Kidney epithelial cell (primary cell): Measurements from ENCODE around the gene PRR13. TPM values are rescaled to one million over a fixed set of nuclear protein-coding genes. Genes with fewer than 3 reads are reported as not detected.

Source experiments
- DNase-seq: peaks from one replicate; pipeline ENCODE4 v3.0.0-alpha.2; 2010; ENCODE audit warnings: low read depth
- H3K27me3 ChIP-seq: 2 replicates; pipeline ENCODE4 v1.6.0; 2011; ENCODE audit warnings: low read length; ENCODE audit not compliant: control insufficient read depth, insufficient read depth
- H3K36me3 ChIP-seq: 2 replicates; pipeline ENCODE4 v1.5.1; 2011; ENCODE audit warnings: low read length; ENCODE audit not compliant: control insufficient read depth, insufficient read depth
- H3K4me3 ChIP-seq: 2 replicates; pipeline ENCODE4 v1.5.1; 2011; ENCODE audit warnings: low read depth, mild to moderate bottlenecking, control low read depth, low read length
- total RNA-seq: library from RNA; depleted of rRNA; stranded (reverse); fragments of >200 nt; gene quantifications from 2 replicates; pipeline ENCODE4 v1.2.3, GENCODE V29; 2015
- TF ChIP-seq, protein P1 (sequence below): IDR thresholded peaks from 2 replicates; pipeline ENCODE4 v1.5.1; 2011; ENCODE audit warnings: mild to moderate bottlenecking, moderate library complexity, low read length, control low read depth, inconsistent platforms; ENCODE audit not compliant: insufficient read depth, poor library complexity, severe bottlenecking

The PRR13 gene
- total RNA-seq, 1 donor from 2014 or later = 91.4 TPM

DNA sequence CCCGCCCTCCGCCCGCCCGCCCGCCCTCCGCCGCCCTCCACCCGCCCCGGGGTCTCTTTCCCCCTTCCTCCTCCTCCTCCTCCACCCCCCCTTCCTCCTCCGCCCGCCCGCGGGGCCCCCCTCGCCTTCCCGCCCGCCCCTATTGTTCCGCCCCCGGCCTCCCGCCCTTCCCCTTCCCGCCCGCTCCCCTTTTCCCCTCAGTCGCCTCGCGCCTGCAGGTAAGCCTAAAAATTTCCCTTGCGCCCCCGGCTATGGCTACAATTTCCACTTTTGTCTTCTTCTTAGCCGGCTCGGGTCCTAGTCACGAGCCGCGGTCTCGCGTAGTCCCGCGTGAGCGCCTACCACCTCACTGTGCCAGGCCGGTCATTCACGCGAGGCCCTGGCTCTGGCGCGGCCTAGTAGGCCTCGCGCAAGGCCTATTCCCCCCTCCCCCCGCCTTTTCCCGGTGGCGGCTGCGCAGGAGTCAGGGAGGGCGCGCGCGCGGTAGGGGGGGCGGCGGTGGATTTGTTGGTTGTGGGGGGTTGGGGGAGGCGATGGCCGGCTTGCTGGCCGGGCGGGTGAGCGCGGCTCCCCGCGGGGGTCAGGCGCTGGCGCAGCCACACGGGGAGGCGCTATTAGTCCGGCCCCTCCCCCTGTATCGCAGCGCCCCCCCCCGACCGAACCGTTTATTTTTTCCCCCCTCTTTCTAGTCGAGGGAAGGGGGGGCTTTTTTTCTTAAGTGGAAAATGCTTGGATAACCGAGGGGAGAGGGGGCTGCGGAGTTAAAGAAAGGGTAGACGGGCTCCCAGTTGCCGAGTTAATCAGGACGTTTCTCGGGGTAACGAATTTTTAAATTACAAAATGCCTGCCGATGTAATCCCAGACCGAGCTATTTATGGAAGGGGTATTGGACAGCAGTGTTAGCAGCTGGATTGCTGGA is 10.9 kb downstream of the PRR13 start:
- Histone ChIP-seq H3K27me3 (no peaks in the 10 kb centered on the region), H3K36me3 (peaks cover 3% of the 10 kb centered on the region), H3K4me3 (peak overlapping the region; percentile 68)
- peak; percentile 41 for DNase-seq
- TF ChIP-seq, protein P1, sequence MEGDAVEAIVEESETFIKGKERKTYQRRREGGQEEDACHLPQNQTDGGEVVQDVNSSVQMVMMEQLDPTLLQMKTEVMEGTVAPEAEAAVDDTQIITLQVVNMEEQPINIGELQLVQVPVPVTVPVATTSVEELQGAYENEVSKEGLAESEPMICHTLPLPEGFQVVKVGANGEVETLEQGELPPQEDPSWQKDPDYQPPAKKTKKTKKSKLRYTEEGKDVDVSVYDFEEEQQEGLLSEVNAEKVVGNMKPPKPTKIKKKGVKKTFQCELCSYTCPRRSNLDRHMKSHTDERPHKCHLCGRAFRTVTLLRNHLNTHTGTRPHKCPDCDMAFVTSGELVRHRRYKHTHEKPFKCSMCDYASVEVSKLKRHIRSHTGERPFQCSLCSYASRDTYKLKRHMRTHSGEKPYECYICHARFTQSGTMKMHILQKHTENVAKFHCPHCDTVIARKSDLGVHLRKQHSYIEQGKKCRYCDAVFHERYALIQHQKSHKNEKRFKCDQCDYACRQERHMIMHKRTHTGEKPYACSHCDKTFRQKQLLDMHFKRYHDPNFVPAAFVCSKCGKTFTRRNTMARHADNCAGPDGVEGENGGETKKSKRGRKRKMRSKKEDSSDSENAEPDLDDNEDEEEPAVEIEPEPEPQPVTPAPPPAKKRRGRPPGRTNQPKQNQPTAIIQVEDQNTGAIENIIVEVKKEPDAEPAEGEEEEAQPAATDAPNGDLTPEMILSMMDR = peak; percentile 50

DNA sequence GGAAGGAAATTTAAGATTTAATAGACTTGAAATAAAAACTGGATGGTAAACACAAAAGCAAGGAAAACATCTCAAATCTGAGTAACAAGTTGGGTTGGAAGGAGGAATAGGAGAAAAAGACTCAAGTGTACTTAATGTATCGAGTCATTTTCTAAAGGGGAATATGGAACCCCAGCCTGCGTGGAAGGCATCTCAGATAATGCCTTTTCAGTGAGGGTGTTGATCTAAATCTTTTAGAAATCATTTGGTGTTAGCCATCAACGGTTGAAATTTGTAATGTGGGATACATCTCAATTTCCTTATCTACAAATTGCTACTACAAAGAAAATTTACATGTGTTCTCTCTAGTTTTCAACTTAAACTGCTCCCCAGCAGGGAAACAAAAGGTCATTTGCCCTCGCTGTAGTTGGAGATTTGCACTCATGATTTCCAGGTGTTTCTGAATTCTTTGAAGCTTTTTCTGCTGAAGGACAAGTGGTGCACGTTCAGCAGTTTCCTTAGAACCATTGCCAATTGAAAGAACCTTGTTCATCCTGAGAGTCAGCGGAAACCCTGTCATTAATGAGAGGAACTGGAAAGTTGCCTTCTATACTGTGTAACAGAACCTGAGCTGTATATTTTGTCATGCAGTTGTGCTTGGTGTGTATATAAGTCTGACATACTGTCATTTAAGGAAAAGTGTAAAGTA is 12.6 kb downstream of the PRR13 start:
- H3K27me3 ChIP-seq = no peaks in the 10 kb centered on the region
- H3K36me3 ChIP-seq = peaks cover 3% of the 10 kb centered on the region
- no peak for DNase-seq
- TF ChIP-seq, protein P1 = no peak
- H3K4me3 ChIP-seq = peak overlapping the region; percentile 68

DNA sequence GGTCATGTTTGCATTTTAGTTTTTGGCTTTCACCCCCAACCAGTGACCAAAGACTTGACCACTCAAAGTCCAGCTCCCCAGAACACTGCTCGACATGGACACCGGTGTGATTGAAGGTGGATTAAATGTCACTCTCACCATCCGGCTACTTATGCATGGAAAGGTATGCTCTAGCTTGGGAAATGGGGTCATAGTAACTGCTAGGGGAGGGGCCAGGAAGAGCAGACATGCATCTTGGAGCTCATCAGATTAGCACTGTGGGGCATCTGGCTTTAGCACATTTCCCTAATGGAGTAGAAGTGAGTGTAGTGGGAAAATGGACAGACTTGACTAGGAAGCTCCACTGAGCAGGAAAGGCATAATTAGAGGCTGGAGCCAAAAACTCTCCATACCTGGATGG is 13.2 kb downstream of the PRR13 start:
- TF ChIP-seq, protein P1 = no peak
- H3K27me3 ChIP-seq = no peaks in the 10 kb centered on the region
- H3K36me3 ChIP-seq = peaks cover 5% of the 10 kb centered on the region
- no peak for DNase-seq
- no peak overlapping the region for H3K4me3 ChIP-seq

DNA sequence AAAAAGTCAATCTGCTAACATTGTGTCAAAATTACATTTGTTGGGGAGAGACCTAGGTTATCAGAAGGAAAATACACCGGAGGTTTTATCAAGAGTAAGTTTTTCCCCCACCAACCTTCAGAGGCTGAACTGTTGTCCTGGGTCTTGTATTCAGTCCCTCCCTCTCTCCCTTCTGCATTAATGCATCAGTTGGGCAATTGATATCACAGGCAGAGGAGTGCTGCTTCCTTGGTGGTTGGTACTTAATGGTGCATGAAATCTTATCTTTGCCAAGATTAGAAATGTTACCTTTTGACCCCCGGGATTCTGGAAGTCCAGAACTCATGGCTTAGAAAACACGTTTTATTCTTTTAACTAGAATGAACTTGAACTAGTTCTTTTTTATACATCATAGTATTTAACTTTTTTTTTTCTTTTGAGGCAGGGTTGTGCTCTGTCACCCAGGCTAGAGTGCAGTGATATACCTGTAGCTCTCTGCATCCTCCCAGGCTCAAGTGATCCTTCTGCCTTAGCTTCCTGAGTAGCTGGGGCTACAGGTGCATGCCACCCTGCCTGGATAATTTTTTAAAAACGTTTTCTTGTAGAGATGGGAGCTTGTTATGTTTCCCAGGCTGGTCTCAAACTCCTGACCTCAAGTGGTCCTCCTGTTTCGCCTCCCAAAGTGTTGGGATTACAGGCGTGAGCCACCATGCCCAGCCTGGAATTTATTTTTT is 15.3 kb downstream of the PRR13 start:
- peaks cover 7% of the 10 kb centered on the region for H3K36me3 ChIP-seq
- H3K27me3 ChIP-seq = no peaks in the 10 kb centered on the region
- no peak for DNase-seq
- no peak overlapping the region for H3K4me3 ChIP-seq
- TF ChIP-seq, protein P1 = no peak

DNA sequence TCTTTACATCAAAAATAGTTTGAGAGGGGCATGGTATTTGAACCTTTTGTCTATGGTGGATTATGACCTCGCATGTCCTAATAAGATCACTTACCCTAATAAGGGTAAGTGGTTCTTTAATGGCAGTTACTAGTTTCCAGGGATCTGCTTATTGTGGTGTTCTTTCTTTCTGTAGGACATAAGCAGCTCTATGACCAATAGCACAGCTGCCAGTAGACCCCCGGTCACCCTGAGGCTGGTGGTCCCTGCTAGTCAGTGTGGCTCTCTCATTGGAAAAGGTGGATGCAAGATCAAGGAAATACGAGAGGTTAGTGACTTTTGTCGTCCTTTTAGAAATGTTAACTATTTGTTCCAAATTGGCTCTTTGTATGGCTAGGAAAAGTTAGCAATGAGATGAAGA is 17.6 kb downstream of the PRR13 start:
- peaks cover 7% of the 10 kb centered on the region for H3K36me3 ChIP-seq
- no peaks in the 10 kb centered on the region for H3K27me3 ChIP-seq
- H3K4me3 ChIP-seq = no peak overlapping the region
- DNase-seq = no peak
- TF ChIP-seq, protein P1 = no peak
